ENCODE measurements around the gene ADAMTS1. TPM values are rescaled to one million over a fixed set of nuclear protein-coding genes. Genes with fewer than 3 reads are reported as not detected.

Gene ADAMTS1
- total and polyA plus RNA-seq, 5 donors from 2014 or later = 0.03 to 0.32 TPM; not detected in 3

DNA sequence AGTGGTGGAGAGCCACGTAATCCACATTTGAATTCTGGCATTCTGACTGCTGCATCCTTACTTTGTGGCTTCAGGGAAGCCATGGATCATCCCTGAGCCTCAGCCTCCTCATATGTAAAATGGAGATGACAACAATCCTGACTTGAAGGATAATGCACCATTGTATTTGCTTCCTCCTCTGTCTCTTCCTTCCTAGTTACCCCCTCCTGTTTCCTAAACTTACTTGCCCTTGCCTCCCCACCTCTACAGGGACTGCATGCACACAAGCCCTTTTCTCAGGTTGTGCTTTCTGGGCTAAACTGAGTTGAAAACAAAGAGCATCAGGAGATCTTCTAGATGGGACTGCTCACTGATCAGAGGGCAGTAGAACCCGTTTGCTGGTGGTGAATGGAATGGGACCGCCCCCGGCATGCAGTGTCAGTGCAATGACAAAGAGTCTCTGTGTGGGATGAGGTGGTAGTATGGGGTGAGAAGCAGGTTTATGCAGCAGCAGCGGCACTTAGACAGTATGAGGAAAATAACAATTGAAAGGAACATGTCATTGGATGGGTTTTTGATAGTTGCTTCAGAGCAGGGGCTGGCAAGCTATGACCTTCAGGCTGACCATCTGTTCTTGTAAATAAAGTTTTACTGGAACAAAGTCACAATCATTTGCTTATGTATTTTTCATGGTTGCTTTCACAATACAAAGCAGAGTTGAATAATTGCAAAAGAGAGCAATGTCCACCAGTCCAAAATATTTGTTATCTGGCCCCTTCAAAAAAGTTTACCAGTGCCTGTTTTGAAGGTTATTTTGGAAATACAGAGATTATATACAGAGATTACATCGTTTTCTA, 6.1 kb upstream of the ADAMTS1 start:
- H3K9me3 Mint-ChIP-seq = no peaks in the 10 kb centered on the region
- H3K4me3 ChIP-seq (ENCODE audit: low read depth, low read length) = no peak overlapping the region
- H3K36me3 ChIP-seq (ENCODE audit: control insufficient read depth, insufficient read depth, low read length) = no peaks in the 10 kb centered on the region
- no peak overlapping the region for H3K27ac ChIP-seq (ENCODE audit: insufficient read depth, low read length, poor library complexity, severe bottlenecking)
- peaks cover 36% of the 10 kb centered on the region for H3K27me3 Mint-ChIP-seq
- ATAC-seq (ENCODE audit: low read depth in 2 of 2) = no peak
- no peak overlapping the region for H3K27ac Mint-ChIP-seq
- H3K36me3 Mint-ChIP-seq = no peaks in the 10 kb centered on the region
- no peaks in the 10 kb centered on the region for H3K9me3 ChIP-seq (ENCODE audit: control insufficient read depth in 2 of 2, low read length in 2 of 2)
- H3K27me3 ChIP-seq (ENCODE audit: control insufficient read depth, insufficient read depth, low read length) = peaks cover 20% of the 10 kb centered on the region
- DNase-seq = no peak
- peaks cover 0 to 11% (median 5%) of the 10 kb centered on the region in 4 donors for H3K4me1 Mint-ChIP-seq
- H3K4me1 ChIP-seq (ENCODE audit: control insufficient read depth, insufficient read depth, low read length, poor library complexity, severe bottlenecking) = peaks cover 1% of the 10 kb centered on the region
- H3K4me3 Mint-ChIP-seq = no peak overlapping the region

DNA sequence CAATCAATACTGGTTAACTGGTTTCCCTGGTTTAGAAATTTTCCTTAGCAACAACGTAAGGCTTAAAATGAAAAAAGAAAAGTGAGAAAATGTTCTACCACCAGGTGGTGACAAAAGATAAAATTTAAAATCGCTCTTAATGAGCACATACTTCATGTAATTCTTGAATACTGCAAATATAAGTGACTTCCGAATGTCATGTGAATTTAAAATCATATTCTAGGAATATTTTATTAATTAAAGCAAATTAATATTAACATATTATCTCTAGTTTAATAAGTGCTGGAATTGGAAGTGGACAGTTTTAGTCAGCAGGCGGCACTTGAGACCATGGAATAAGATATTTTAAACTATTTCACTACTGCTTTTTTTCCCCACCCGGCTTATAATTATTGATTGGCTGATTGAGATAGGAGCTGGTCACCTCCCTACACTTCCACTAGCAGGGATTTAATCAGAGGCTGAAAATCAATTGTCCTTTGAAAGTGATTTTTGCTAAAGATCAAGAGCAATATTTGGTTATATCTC, 5.0 kb upstream of the ADAMTS1 start:
- H3K27ac Mint-ChIP-seq = no peak overlapping the region

GRCh38 chr21:26849428-26850115, 4.4 kb upstream of the ADAMTS1 start:
- H3K4me3 Mint-ChIP-seq = no peak overlapping the region
- H3K4me3 ChIP-seq (ENCODE audit: low read depth, low read length) = no peak overlapping the region
- H3K27ac Mint-ChIP-seq = no peak overlapping the region
- H3K9me3 Mint-ChIP-seq = peaks cover 0 to 3% (median 0%) of the 10 kb centered on the region in 7 donors
- no peaks in the 10 kb centered on the region for H3K36me3 ChIP-seq (ENCODE audit: control insufficient read depth, insufficient read depth, low read length)
- no peaks in the 10 kb centered on the region for H3K36me3 Mint-ChIP-seq
- H3K27me3 ChIP-seq (ENCODE audit: control insufficient read depth, insufficient read depth, low read length) = peaks cover 20% of the 10 kb centered on the region
- peaks cover 45% of the 10 kb centered on the region for H3K27me3 Mint-ChIP-seq
- H3K4me1 Mint-ChIP-seq = peaks cover 0 to 19% (median 10%) of the 10 kb centered on the region in 4 donors
- ATAC-seq (ENCODE audit: low read depth in 2 of 2) (no peak), DNase-seq (peak in 2 of 3 donors; percentile 30 to 38)
- H3K9me3 ChIP-seq (ENCODE audit: control insufficient read depth in 2 of 2, low read length in 2 of 2) = no peaks in the 10 kb centered on the region
- H3K4me1 ChIP-seq (ENCODE audit: control insufficient read depth, insufficient read depth, low read length, poor library complexity, severe bottlenecking) = peaks cover 8% of the 10 kb centered on the region
- H3K27ac ChIP-seq (ENCODE audit: insufficient read depth, low read length, poor library complexity, severe bottlenecking) = no peak overlapping the region

More for the DNA sequence above, 5.0 kb upstream of the ADAMTS1 start:
- peaks cover 0 to 19% (median 10%) of the 10 kb centered on the region in 4 donors for H3K4me1 Mint-ChIP-seq
- no peak overlapping the region for H3K4me3 ChIP-seq (ENCODE audit: low read depth, low read length)
- no peaks in the 10 kb centered on the region for H3K36me3 ChIP-seq (ENCODE audit: control insufficient read depth, insufficient read depth, low read length)
- H3K27ac ChIP-seq (ENCODE audit: insufficient read depth, low read length, poor library complexity, severe bottlenecking) = no peak overlapping the region
- no peaks in the 10 kb centered on the region for H3K9me3 ChIP-seq (ENCODE audit: control insufficient read depth in 2 of 2, low read length in 2 of 2)
- H3K27me3 ChIP-seq (ENCODE audit: control insufficient read depth, insufficient read depth, low read length) = peaks cover 20% of the 10 kb centered on the region
- H3K27me3 Mint-ChIP-seq = peaks cover 45% of the 10 kb centered on the region
- DNase-seq (peak in 1 of 3 donors; percentile 44), ATAC-seq (ENCODE audit: low read depth in 2 of 2) (no peak)
- H3K4me1 ChIP-seq (ENCODE audit: control insufficient read depth, insufficient read depth, low read length, poor library complexity, severe bottlenecking) = peaks cover 8% of the 10 kb centered on the region
- H3K36me3 Mint-ChIP-seq = no peaks in the 10 kb centered on the region
- no peak overlapping the region for H3K4me3 Mint-ChIP-seq
- H3K9me3 Mint-ChIP-seq = peaks cover 0 to 3% (median 0%) of the 10 kb centered on the region in 7 donors

DNA sequence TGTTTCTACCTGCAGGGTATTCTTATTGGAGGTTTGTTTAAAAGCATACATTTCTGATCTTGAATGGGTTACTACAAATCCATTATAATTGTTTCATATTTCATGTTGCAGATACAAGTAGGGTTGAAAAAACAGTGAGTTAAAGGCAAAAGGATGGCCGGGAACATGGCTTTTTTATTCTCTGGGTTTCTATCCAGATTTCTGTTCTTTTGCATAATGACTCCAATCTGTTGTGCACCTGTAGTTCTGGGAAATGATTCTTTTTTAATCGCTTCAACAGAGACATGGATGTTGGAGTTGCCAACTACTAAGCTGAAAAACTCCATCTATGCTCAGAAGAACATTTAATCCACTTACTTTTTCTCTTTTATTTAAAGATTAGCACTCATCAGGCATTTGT, 2.7 kb upstream of the ADAMTS1 start:
- Histone ChIP-seq H3K4me1 (ENCODE audit: control insufficient read depth, insufficient read depth, low read length, poor library complexity, severe bottlenecking) (peaks cover 8% of the 10 kb centered on the region), H3K4me3 (ENCODE audit: low read depth, low read length) (no peak overlapping the region), H3K27ac (ENCODE audit: insufficient read depth, low read length, poor library complexity, severe bottlenecking) (no peak overlapping the region), H3K27me3 (ENCODE audit: control insufficient read depth, insufficient read depth, low read length) (peaks cover 26% of the 10 kb centered on the region), H3K9me3 (ENCODE audit: control insufficient read depth in 2 of 2, low read length in 2 of 2) (no peaks in the 10 kb centered on the region), H3K36me3 (ENCODE audit: control insufficient read depth, insufficient read depth, low read length) (no peaks in the 10 kb centered on the region)
- H3K27me3 Mint-ChIP-seq = peaks cover 58% of the 10 kb centered on the region
- H3K27ac Mint-ChIP-seq = no peak overlapping the region
- no peak overlapping the region for H3K4me3 Mint-ChIP-seq
- no peak for DNase-seq
- peaks cover 0 to 32% (median 20%) of the 10 kb centered on the region in 4 donors for H3K4me1 Mint-ChIP-seq
- ATAC-seq (ENCODE audit: low read depth in 2 of 2) = no peak
- H3K9me3 Mint-ChIP-seq = peaks cover 0 to 3% (median 0%) of the 10 kb centered on the region in 7 donors
- no peaks in the 10 kb centered on the region for H3K36me3 Mint-ChIP-seq

DNA sequence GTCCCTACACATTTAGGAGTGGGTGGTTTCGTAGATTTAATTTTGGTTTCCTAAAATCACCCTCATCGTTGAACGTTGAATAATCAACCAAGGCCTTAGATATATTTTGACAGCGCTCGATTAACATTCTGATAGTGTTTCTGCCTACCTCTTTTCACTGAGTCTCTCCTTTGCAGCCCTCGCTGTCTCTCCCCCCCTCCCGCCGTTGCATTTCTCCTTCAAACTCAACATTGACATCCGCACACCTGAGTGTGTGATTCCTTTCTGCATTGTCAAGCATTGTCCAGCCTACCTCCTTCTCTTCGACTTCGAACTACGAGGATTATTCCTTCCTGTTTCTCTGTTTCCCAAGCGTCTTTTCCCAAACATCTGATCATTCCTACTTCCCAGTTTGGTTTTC, 1.8 kb upstream of the ADAMTS1 start:
- H3K27ac Mint-ChIP-seq = no peak overlapping the region
- peaks cover 0 to 3% (median 0%) of the 10 kb centered on the region in 7 donors for H3K9me3 Mint-ChIP-seq
- Histone ChIP-seq H3K27me3 (ENCODE audit: control insufficient read depth, insufficient read depth, low read length) (peaks cover 29% of the 10 kb centered on the region), H3K27ac (ENCODE audit: insufficient read depth, low read length, poor library complexity, severe bottlenecking) (no peak overlapping the region), H3K9me3 (ENCODE audit: control insufficient read depth in 2 of 2, low read length in 2 of 2) (no peaks in the 10 kb centered on the region), H3K36me3 (ENCODE audit: control insufficient read depth, insufficient read depth, low read length) (no peaks in the 10 kb centered on the region), H3K4me3 (ENCODE audit: low read depth, low read length) (no peak overlapping the region), H3K4me1 (ENCODE audit: control insufficient read depth, insufficient read depth, low read length, poor library complexity, severe bottlenecking) (peaks cover 8% of the 10 kb centered on the region)
- no peak for DNase-seq
- H3K27me3 Mint-ChIP-seq = peaks cover 66% of the 10 kb centered on the region
- no peaks in the 10 kb centered on the region for H3K36me3 Mint-ChIP-seq
- peaks cover 0 to 32% (median 20%) of the 10 kb centered on the region in 4 donors for H3K4me1 Mint-ChIP-seq
- no peak for ATAC-seq (ENCODE audit: low read depth in 2 of 2)
- H3K4me3 Mint-ChIP-seq = peak overlapping the region in 3 of 4 donors; percentile 28 to 74 (median 59)

- ATAC-seq (ENCODE audit: low read depth in 2 of 2) (no peak), DNase-seq (no peak)
- Mint-ChIP-seq H3K9me3 (peaks cover 0 to 3% (median 0%) of the 10 kb centered on the region in 7 donors), H3K36me3 (no peaks in the 10 kb centered on the region), H3K4me3 (peak overlapping the region; percentile 28 to 75 (median 44)), H3K27me3 (peaks cover 69% of the 10 kb centered on the region), H3K27ac (no peak overlapping the region), H3K4me1 (peaks cover 0 to 32% (median 20%) of the 10 kb centered on the region in 4 donors)
- Histone ChIP-seq H3K27ac (ENCODE audit: insufficient read depth, low read length, poor library complexity, severe bottlenecking) (no peak overlapping the region), H3K4me3 (ENCODE audit: low read depth, low read length) (no peak overlapping the region), H3K9me3 (ENCODE audit: control insufficient read depth in 2 of 2, low read length in 2 of 2) (no peaks in the 10 kb centered on the region), H3K27me3 (ENCODE audit: control insufficient read depth, insufficient read depth, low read length) (peaks cover 31% of the 10 kb centered on the region), H3K4me1 (ENCODE audit: control insufficient read depth, insufficient read depth, low read length, poor library complexity, severe bottlenecking) (peaks cover 8% of the 10 kb centered on the region), H3K36me3 (ENCODE audit: control insufficient read depth, insufficient read depth, low read length) (no peaks in the 10 kb centered on the region)
Measured at GRCh38 chr21:26846036-26846931, 1.1 kb upstream of the ADAMTS1 start.

GRCh38 chr21:26845759-26846035, 488 bp upstream of the ADAMTS1 start:
- Mint-ChIP-seq H3K9me3 (peaks cover 0 to 3% (median 0%) of the 10 kb centered on the region in 7 donors), H3K36me3 (no peaks in the 10 kb centered on the region), H3K4me1 (peaks cover 0 to 32% (median 20%) of the 10 kb centered on the region in 4 donors), H3K27ac (no peak overlapping the region), H3K27me3 (peaks cover 66% of the 10 kb centered on the region), H3K4me3 (peak overlapping the region in 3 of 4 donors; percentile 29 to 75 (median 59))
- DNase-seq = no peak
- no peaks in the 10 kb centered on the region for H3K36me3 ChIP-seq (ENCODE audit: control insufficient read depth, insufficient read depth, low read length)
- peaks cover 8% of the 10 kb centered on the region for H3K4me1 ChIP-seq (ENCODE audit: control insufficient read depth, insufficient read depth, low read length, poor library complexity, severe bottlenecking)
- no peak overlapping the region for H3K27ac ChIP-seq (ENCODE audit: insufficient read depth, low read length, poor library complexity, severe bottlenecking)
- peaks cover 31% of the 10 kb centered on the region for H3K27me3 ChIP-seq (ENCODE audit: control insufficient read depth, insufficient read depth, low read length)
- no peak for ATAC-seq (ENCODE audit: low read depth in 2 of 2)
- no peak overlapping the region for H3K4me3 ChIP-seq (ENCODE audit: low read depth, low read length)
- no peaks in the 10 kb centered on the region for H3K9me3 ChIP-seq (ENCODE audit: control insufficient read depth in 2 of 2, low read length in 2 of 2)

All from CD4-positive, CD25-positive, alpha-beta regulatory T cell (primary cell).